Kidney epithelial cell (primary cell): ENCODE data around the gene OR7A5. TPM values are rescaled to one million over a fixed set of nuclear protein-coding genes. Genes with fewer than 3 reads are reported as not detected.
A peak's percentile ranks its signal among the peaks of the same experiment; 100 is the strongest.
"Not testable (repeated sequence)": the region's sequence is repeated elsewhere in the genome, so short reads cannot be mapped to it uniquely, and the experiment has no call there.

ENCODE experiments used
- DNase-seq: peaks from one replicate; pipeline ENCODE4 v3.0.0-alpha.2; 2010; ENCODE audit warnings: low read depth
- H3K27me3 ChIP-seq: 2 replicates; pipeline ENCODE4 v1.6.0; 2011; ENCODE audit warnings: low read length; ENCODE audit not compliant: control insufficient read depth, insufficient read depth
- H3K36me3 ChIP-seq: 2 replicates; pipeline ENCODE4 v1.5.1; 2011; ENCODE audit warnings: low read length; ENCODE audit not compliant: control insufficient read depth, insufficient read depth
- H3K4me3 ChIP-seq: 2 replicates; pipeline ENCODE4 v1.5.1; 2011; ENCODE audit warnings: low read depth, mild to moderate bottlenecking, control low read depth, low read length
- total RNA-seq: library from RNA; depleted of rRNA; stranded (reverse); fragments of >200 nt; gene quantifications from 2 replicates; pipeline ENCODE4 v1.2.3, GENCODE V29; 2015
- TF ChIP-seq, protein P1 (sequence below): IDR thresholded peaks from 2 replicates; pipeline ENCODE4 v1.5.1; 2011; ENCODE audit warnings: mild to moderate bottlenecking, moderate library complexity, low read length, control low read depth, inconsistent platforms; ENCODE audit not compliant: insufficient read depth, poor library complexity, severe bottlenecking

The OR7A5 gene
- total RNA-seq, 1 donor from 2014 or later: not detected

DNA sequence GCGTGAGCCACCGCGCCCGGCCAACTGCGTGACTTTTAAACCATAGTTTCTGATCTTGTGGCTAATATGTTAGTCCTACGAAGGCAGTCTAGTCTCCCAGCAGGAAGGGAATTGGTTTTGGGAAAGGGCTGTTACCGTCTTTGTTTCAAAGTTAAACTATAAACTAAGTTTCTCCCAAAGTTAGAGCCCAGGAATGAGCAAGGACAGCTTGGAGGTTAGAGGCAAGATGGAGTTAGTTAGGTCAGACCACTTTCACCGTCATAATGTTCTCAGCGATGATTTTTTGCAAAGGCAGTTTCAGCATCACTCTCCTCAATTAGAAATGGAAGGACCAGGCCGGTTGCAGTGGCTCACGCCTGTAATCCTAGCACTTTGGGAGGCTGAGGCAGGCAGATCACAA lies 39.0 kb downstream of the OR7A5 start:
- H3K4me3 ChIP-seq: no peak overlapping the region
- DNase-seq: no peak
- H3K36me3 ChIP-seq: no peaks in the 10 kb centered on the region
- TF ChIP-seq, protein P1, sequence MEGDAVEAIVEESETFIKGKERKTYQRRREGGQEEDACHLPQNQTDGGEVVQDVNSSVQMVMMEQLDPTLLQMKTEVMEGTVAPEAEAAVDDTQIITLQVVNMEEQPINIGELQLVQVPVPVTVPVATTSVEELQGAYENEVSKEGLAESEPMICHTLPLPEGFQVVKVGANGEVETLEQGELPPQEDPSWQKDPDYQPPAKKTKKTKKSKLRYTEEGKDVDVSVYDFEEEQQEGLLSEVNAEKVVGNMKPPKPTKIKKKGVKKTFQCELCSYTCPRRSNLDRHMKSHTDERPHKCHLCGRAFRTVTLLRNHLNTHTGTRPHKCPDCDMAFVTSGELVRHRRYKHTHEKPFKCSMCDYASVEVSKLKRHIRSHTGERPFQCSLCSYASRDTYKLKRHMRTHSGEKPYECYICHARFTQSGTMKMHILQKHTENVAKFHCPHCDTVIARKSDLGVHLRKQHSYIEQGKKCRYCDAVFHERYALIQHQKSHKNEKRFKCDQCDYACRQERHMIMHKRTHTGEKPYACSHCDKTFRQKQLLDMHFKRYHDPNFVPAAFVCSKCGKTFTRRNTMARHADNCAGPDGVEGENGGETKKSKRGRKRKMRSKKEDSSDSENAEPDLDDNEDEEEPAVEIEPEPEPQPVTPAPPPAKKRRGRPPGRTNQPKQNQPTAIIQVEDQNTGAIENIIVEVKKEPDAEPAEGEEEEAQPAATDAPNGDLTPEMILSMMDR: no peak
- no peaks in the 10 kb centered on the region for H3K27me3 ChIP-seq

DNA sequence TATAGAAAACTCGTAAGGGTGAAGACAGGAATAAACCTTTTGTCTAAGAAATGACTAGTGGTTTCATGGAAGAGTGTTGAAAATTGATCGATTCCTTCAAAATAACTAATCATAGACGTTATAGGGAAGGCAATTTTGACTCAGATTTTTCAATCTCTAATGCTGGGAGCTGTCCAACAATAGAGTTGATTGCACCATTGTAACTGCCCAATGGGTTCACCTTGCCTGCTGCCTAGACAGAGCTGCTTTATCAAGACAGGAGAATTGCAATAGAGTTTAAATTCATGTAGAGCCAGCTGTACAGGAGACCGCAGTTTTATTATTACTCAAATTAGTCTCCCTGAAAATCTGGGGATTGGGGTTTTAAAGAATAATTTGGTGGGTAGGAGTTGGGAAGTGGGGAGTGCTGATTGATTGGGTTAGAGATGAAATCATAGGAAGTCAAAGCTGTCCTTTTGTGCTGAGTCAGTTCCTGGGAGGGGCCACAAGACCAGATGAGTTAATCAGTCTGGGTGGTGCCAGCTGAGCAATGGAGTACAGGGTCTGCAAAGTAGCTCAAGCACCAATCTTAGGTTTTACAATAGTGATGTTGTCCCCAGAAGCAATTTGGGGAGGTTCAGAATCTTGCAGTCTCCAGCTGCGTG lies 39.8 kb downstream of the OR7A5 start:
- no peak overlapping the region for H3K4me3 ChIP-seq
- DNase-seq: no peak
- TF ChIP-seq, protein P1: no peak
- no peaks in the 10 kb centered on the region for H3K27me3 ChIP-seq
- no peaks in the 10 kb centered on the region for H3K36me3 ChIP-seq

DNA sequence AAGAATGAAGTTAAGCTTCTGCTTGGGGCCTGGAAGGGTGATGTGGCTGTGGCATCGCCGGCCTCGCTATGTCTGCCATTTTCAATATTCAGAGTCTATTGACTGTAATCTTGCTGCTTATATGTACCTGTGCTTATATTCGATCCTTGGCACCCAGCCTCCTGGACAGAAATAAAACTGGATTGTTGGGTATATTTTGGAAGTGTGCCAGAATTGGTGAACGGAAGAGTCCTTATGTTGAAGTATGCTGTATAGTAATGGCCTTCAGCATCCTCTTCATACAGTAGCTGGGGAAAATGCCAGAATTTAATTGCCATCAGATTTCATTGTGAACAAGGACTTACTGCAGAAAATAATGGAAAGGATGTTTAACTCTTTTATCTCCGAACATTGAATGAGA lies 42.7 kb downstream of the OR7A5 start:
- H3K27me3 ChIP-seq, H3K4me3 ChIP-seq, DNase-seq, H3K36me3 ChIP-seq: not testable (repeated sequence)

DNA sequence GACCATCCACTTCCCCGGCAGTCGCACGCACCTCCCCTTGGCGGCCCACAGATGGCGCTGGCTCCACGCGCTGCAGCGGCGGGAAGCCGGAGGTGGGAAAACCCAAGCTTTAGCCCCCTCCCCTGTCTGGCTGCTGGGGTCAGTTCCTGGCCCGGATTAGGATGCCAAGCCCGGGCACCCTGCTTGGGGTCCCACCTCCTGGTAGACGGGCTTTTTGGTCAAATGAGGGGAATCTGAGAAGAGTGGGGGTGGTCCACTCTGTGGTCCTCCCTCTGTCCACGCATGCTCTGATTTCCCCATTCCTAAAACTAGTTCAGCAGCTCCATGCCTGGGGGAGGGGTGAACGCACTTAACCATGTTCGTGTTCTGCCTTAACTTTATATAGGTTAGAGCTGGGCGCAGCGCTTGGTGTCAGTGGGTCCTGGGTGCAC lies 48.5 kb downstream of the OR7A5 start:
- no peaks in the 10 kb centered on the region for H3K27me3 ChIP-seq
- TF ChIP-seq, protein P1: peak; percentile 62
- no peaks in the 10 kb centered on the region for H3K36me3 ChIP-seq
- no peak overlapping the region for H3K4me3 ChIP-seq
- no peak for DNase-seq

DNA sequence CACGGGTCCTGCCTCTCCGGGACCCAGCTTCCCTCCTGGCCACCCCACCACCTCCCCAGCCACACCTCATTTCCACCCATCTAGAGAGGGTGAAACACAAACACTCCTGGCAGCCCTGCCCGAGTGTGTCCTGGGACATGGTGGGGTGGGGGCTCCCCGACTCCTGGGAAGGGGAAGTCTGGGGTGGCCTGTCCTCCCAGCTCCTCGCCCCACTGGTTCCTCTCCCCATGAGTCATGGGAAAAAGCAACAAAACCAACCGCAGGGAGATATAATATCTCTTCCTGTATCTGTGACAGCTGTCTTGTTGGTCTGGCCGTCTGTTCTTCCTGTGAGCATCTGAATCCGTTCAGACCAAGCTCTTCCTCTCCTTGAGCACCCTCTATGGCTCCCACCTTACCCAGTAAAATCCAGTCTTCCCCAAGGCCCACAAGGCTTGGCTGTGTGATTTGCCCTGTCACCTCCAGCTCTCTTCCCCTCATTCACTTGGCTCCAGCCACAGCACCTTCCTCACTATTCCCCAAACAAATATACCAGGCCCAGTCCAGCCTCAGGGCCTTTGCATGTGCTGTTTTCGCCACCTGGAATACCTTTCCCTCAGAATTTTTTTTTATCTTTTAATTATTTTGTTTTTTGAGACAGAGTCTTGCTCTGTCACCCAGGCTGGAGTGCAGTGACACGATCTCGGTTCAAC lies 49.7 kb downstream of the OR7A5 start:
- H3K36me3 ChIP-seq, H3K27me3 ChIP-seq, H3K4me3 ChIP-seq: not testable (repeated sequence)
- peak; percentile 18 for DNase-seq

DNA sequence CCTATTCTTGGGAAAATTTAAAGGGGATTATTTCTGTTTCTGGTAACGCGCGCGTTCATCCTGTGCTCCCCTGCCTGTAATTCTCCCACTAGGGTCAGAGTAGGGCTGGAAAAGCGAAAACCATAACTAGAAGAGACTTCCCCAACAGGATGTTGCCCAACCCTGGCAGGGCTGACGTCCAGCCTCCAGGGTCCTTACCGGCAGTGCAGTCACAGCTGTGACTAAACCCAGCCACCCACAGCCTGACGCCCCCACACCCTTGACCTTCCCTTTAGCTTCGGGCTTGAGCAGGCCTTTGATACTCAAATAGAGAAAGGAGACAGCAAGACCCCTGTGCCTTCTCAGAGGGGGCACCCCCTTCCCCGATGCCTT lies 50.3 kb downstream of the OR7A5 start:
- H3K4me3 ChIP-seq, H3K27me3 ChIP-seq, H3K36me3 ChIP-seq: not testable (repeated sequence)
- peak; percentile 7 for DNase-seq

DNA sequence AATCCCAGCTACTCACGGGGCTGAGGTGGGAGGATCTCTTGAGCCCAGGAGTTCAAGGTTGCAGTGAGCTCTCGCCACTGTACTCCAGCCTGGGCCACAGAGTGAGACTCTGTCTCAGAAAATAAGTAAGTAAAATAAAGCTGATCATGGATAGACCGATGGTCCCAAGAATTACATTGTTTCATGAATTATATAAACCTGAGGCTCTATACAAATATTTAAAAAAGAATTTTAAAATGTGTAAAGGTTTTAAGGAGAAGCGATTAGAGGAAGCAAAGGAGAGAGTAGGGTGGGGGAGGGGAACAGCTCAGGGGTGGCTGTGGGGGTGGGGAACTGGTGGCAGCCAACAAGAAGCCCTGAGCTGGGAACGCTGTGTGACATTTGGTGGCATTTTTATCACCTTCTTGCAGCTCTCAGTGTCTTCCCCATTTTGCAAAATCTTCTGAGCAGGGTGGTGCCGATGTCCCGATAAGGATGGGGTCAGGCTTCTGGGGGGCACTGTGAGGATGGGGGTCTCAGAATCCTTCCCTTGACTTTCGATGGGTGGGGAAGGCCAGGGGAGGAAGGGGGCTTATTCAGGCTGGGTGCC lies 51.5 kb downstream of the OR7A5 start:
- H3K27me3 ChIP-seq, H3K36me3 ChIP-seq, H3K4me3 ChIP-seq, DNase-seq: not testable (repeated sequence)
